HUES48 (cell line): ENCODE measurements around the gene TTLL13.
A peak's percentile ranks its signal among the peaks of the same experiment; 100 is the strongest.
"Not testable (repeated sequence)": the region's sequence is repeated elsewhere in the genome, so short reads cannot be mapped to it uniquely, and the experiment has no call there.

Experiments
- H3K27ac ChIP-seq: one replicate; pipeline ENCODE4 v1.7.0; 2013; ENCODE audit warnings: low read depth, low read length, inconsistent platforms
- H3K27me3 ChIP-seq: 2 replicates; pipeline ENCODE4 v1.6.1; 2013; ENCODE audit warnings: mild to moderate bottlenecking, low read length; ENCODE audit not compliant: control insufficient read depth, insufficient read depth
- H3K36me3 ChIP-seq: 2 replicates; pipeline ENCODE4 v1.6.1; 2013; ENCODE audit warnings: low read length; ENCODE audit not compliant: control insufficient read depth, insufficient read depth
- H3K4me1 ChIP-seq: 2 replicates; pipeline ENCODE4 v1.6.1; 2013; ENCODE audit warnings: mild to moderate bottlenecking, low read length; ENCODE audit not compliant: control insufficient read depth, insufficient read depth
- H3K4me3 ChIP-seq: 2 replicates; pipeline ENCODE4 v1.5.1; 2013; ENCODE audit warnings: mild to moderate bottlenecking, low read depth, low read length
- H3K9ac ChIP-seq: 2 replicates; pipeline ENCODE4 v1.6.1; 2013; ENCODE audit warnings: mild to moderate bottlenecking, low read depth, low read length, moderate library complexity
- H3K9me3 ChIP-seq: 2 replicates; pipeline ENCODE4 v1.6.1; 2013; ENCODE audit warnings: low read length; ENCODE audit not compliant: control insufficient read depth, insufficient read depth

Gene TTLL13

DNA sequence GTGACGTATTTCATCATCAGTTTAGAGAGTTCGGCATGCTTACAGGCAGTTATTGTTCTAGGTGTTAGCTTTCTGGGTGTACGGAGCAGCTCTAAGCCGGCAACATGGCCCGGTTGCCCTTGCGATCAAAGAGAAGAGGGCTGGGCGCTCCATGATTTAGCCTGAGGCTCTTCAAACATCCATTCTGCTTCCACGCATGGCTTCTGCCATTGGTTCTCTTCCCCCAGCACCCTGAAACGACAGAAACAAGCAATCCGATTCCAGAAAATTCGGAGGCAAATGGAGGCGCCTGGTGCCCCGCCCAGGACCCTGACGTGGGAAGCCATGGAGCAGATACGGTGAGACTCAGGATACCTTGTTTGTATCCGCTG is 16.7 kb downstream of the TTLL13 start:
- peak overlapping the region; percentile 97 for H3K4me3 ChIP-seq
- no peaks in the 10 kb centered on the region for H3K9me3 ChIP-seq
- no peaks in the 10 kb centered on the region for H3K27me3 ChIP-seq
- peak overlapping the region; percentile 95 for H3K27ac ChIP-seq
- H3K36me3 ChIP-seq, result peaks cover 34% of the 10 kb centered on the region
- H3K9ac ChIP-seq, result peak overlapping the region; percentile 81
- peaks cover 22% of the 10 kb centered on the region for H3K4me1 ChIP-seq

DNA sequence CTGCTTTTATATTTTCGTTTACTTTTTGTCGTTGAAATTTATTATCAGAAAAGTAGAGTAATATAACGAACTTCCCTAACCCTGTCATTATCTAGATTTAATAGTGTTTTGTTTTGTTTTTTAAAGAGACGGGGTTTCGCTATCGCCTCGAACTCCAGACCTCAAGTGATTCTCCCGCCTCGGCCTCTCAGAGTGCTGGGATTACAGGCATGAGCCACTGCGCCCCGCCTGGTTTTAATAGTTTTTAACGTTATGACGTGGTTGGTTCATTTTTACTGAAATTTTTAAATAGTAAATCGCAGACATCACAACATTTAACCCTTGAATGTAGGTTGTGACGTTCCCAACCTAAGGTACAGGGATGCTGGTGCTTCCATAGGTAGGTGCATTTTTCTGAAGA is 17.1 kb downstream of the TTLL13 start:
- peak overlapping the region; percentile 81 for H3K9ac ChIP-seq
- H3K4me1 ChIP-seq, result peaks cover 22% of the 10 kb centered on the region
- peak overlapping the region; percentile 97 for H3K4me3 ChIP-seq
- no peaks in the 10 kb centered on the region for H3K9me3 ChIP-seq
- H3K36me3 ChIP-seq, result peaks cover 38% of the 10 kb centered on the region
- H3K27me3 ChIP-seq, result no peaks in the 10 kb centered on the region
- peak overlapping the region; percentile 95 for H3K27ac ChIP-seq

GRCh38 chr15:90268415-90268814 is 19.1 kb downstream of the TTLL13 start:
- Histone ChIP-seq H3K27ac (no peak overlapping the region), H3K4me3 (peak overlapping the region; percentile 14; the same call in 1 of the 2 replicates), H3K9ac (no peak overlapping the region), H3K36me3 (peaks cover 56% of the 10 kb centered on the region), H3K4me1 (peaks cover 22% of the 10 kb centered on the region), H3K27me3 (no peaks in the 10 kb centered on the region), H3K9me3 (no peaks in the 10 kb centered on the region)

GRCh38 chr15:90270502-90271150 is 21.3 kb downstream of the TTLL13 start:
- Histone ChIP-seq H3K4me1 (peaks cover 18% of the 10 kb centered on the region), H3K27ac (no peak overlapping the region)

DNA sequence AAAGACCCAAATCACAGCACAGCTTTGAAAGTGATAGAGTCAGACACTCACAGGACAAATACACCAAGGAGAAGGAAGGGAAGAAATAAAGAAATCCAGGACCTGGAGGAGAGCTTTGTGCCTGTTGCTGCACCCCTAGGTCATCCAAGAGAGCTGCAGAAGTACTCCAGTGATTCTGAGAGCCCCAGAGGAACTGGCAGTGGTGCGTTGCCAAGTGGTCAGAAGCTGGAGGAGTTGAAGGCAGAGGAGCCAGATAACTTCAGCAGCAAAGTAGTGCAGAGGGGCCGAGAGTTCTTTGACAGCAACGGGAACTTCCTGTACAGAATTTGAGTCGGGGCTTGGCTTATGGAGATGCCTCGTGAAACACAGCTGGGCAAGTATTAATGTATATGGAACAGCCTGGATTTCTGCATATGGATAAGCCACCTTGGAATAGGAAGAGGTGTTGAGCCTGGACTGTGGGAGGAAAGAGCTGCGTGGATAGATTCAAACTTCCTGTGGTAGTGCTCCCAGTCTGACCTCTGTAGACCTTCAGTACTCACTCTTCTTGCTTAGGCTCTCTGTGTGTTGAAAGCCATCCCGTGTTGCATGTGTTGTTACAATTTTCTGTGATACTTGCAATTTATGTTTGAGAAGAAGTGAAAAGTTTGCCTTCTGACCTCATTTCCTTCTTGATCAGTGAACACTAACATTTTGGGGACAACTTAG is 22.3 kb downstream of the TTLL13 start:
- Histone ChIP-seq H3K36me3 (peaks cover 59% of the 10 kb centered on the region), H3K9me3 (no peaks in the 10 kb centered on the region), H3K9ac (no peak overlapping the region), H3K27ac (no peak overlapping the region), H3K4me1 (peaks cover 16% of the 10 kb centered on the region), H3K27me3 (no peaks in the 10 kb centered on the region), H3K4me3 (no peak overlapping the region)

More at GRCh38 chr15:90270502-90271150, 21.3 kb downstream of the TTLL13 start:
- Histone ChIP-seq H3K9me3 (no peaks in the 10 kb centered on the region), H3K4me3 (no peak overlapping the region), H3K36me3 (peaks cover 60% of the 10 kb centered on the region), H3K9ac (no peak overlapping the region), H3K27me3 (no peaks in the 10 kb centered on the region)

GRCh38 chr15:90278467-90278866 is 29.1 kb downstream of the TTLL13 start:
- not testable (repeated sequence) for H3K9me3 ChIP-seq

GRCh38 chr15:90280743-90281142 is 31.4 kb downstream of the TTLL13 start:
- H3K4me1 ChIP-seq, H3K27me3 ChIP-seq, H3K9ac ChIP-seq, H3K27ac ChIP-seq, H3K9me3 ChIP-seq, H3K4me3 ChIP-seq, H3K36me3 ChIP-seq: not testable (repeated sequence)

More at GRCh38 chr15:90278467-90278866, 29.1 kb downstream of the TTLL13 start:
- H3K4me3 ChIP-seq, H3K36me3 ChIP-seq, H3K27ac ChIP-seq, H3K27me3 ChIP-seq, H3K9ac ChIP-seq, H3K4me1 ChIP-seq: not testable (repeated sequence)

GRCh38 chr15:90281637-90282036 is 32.3 kb downstream of the TTLL13 start:
- H3K9me3 ChIP-seq, H3K27ac ChIP-seq, H3K36me3 ChIP-seq, H3K27me3 ChIP-seq, H3K9ac ChIP-seq, H3K4me1 ChIP-seq, H3K4me3 ChIP-seq: not testable (repeated sequence)

DNA sequence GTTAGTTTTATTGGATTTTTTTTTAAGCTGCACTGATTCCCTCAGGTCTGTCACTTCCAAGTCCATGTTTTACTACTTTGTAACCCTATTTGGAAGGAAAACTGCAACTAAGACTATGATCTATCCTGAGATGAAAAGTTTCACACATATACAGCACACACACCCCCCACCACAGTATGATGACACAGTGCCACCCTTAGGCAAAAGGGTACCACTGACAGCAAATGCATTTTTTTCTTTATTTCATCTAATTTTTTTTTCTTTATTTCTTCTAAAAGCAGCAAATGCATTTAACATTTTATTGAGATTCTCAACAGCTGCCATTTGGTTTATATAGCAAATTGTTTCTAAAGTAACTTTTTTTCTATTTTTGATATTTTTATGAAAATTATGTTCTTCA is 37.3 kb downstream of the TTLL13 start:
- H3K4me3 ChIP-seq, result no peak overlapping the region
- H3K9ac ChIP-seq, result no peak overlapping the region
- H3K4me1 ChIP-seq, result peaks cover 8% of the 10 kb centered on the region; the same call in 1 of the 2 replicates
- H3K27me3 ChIP-seq, result no peaks in the 10 kb centered on the region
- no peaks in the 10 kb centered on the region for H3K36me3 ChIP-seq
- no peaks in the 10 kb centered on the region for H3K9me3 ChIP-seq
- no peak overlapping the region for H3K27ac ChIP-seq

GRCh38 chr15:90287101-90287500 is 37.7 kb downstream of the TTLL13 start:
- H3K9ac ChIP-seq, result no peak overlapping the region
- H3K9me3 ChIP-seq, result no peaks in the 10 kb centered on the region
- no peak overlapping the region for H3K4me3 ChIP-seq
- H3K27me3 ChIP-seq, result no peaks in the 10 kb centered on the region
- H3K27ac ChIP-seq, result peak overlapping the region; percentile 42
- H3K4me1 ChIP-seq, result peaks cover 8% of the 10 kb centered on the region; the same call in 1 of the 2 replicates
- H3K36me3 ChIP-seq, result no peaks in the 10 kb centered on the region

DNA sequence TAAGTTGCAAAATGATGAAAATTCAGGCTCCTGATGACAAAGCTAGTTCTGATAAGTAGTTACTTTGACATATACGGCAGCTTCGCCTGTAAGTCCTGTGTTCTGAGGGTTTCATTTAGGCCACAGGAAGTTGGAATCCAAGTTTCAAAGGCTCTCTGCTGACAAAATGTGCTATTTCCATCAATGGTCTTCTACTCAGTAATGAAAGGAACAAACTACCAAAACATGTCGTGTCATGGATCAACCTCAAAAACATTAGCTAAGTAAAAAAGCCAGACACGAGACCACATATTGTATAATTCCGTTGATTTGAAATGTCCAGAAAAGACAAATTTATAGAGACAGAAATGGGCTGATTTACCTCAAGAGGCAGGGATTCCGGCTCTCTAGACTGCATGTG is 38.6 kb downstream of the TTLL13 start:
- no peak overlapping the region for H3K4me3 ChIP-seq
- no peak overlapping the region for H3K27ac ChIP-seq
- no peaks in the 10 kb centered on the region for H3K36me3 ChIP-seq
- no peaks in the 10 kb centered on the region for H3K27me3 ChIP-seq
- no peaks in the 10 kb centered on the region for H3K9me3 ChIP-seq
- peaks cover 8% of the 10 kb centered on the region; the same call in 1 of the 2 replicates for H3K4me1 ChIP-seq
- H3K9ac ChIP-seq, result no peak overlapping the region
